Smooth muscle cell (in vitro differentiated cells): ENCODE measurements around the gene WWOX. TPM values are rescaled to one million over a fixed set of nuclear protein-coding genes. Genes with fewer than 3 reads are reported as not detected.

Experiments
- DNase-seq: peaks from one replicate; lab custom pipeline; 2025; ENCODE audit not compliant: unreplicated experiment; lab: John Stamatoyannopoulos, UW
- H2AFZ ChIP-seq: fragments of 200-600 bp; sonication (generic); 2 replicates; pipeline ENCODE4 v1.6.0; 2016; ENCODE audit warnings: antibody characterized with exemption, low read depth, mild to moderate bottlenecking
- H3F3A ChIP-seq: fragments of 200-600 bp; sonication (generic); 2 replicates; pipeline ENCODE4 v1.6.0; 2017; ENCODE audit warnings: antibody characterized with exemption, low read depth
- H3K27ac ChIP-seq: fragments of 200-600 bp; sonication (generic); 2 replicates; pipeline ENCODE4 v1.5.1; 2016; ENCODE audit warnings: low read depth, mild to moderate bottlenecking
- H3K27me3 ChIP-seq: fragments of 200-600 bp; sonication (generic); 2 replicates; pipeline ENCODE4 v1.6.1; 2016; ENCODE audit warnings: low read depth, mild to moderate bottlenecking
- H3K36me3 ChIP-seq: fragments of 200-600 bp; sonication (generic); 2 replicates; pipeline ENCODE4 v1.5.1; 2016; ENCODE audit warnings: low read depth
- H3K4me1 ChIP-seq: fragments of 200-600 bp; sonication (generic); 2 replicates; pipeline ENCODE4 v1.5.1; 2016; ENCODE audit warnings: low read depth
- H3K4me2 ChIP-seq: fragments of 200-600 bp; sonication (generic); 2 replicates; pipeline ENCODE4 v1.6.0; 2016; ENCODE audit warnings: mild to moderate bottlenecking
- H3K4me3 ChIP-seq: fragments of 200-600 bp; sonication (generic); 2 replicates; pipeline ENCODE4 v1.5.1; 2016; ENCODE audit warnings: mild to moderate bottlenecking
- H3K79me2 ChIP-seq: fragments of 200-600 bp; sonication (generic); 2 replicates; pipeline ENCODE4 v1.6.0; 2016; ENCODE audit warnings: low read depth, mild to moderate bottlenecking
- H3K9ac ChIP-seq: fragments of 200-600 bp; sonication (generic); 2 replicates; pipeline ENCODE4 v1.6.0; 2016; ENCODE audit warnings: low read depth
- H3K9me3 ChIP-seq: fragments of 200-600 bp; sonication (generic); replicated peaks from 2 replicates; pipeline ENCODE4 v1.5.1; 2016; ENCODE audit warnings: low read depth
- H4K20me1 ChIP-seq: fragments of 200-600 bp; sonication (generic); 2 replicates; pipeline ENCODE4 v1.6.0; 2016; ENCODE audit warnings: low read depth
- WGBS: methylation state at CpG from one replicate; pipeline ENCODE4 v1.1.7; 2016; ENCODE audit warnings: low lambda C conversion rate; 5-methylcytosine and 5-hydroxymethylcytosine counted together
- polyA plus RNA-seq: library from polyadenylated mRNA; unstranded; fragments of >200 nt; fragmentation: Nextera tagmentation; extraction: Ambion mirVana; gene quantifications from 2 replicates; pipeline ENCODE4 v1.2.1, GENCODE V29; 2016
- total RNA-seq: library from RNA; depleted of rRNA; stranded (reverse); fragments of >200 nt; gene quantifications from 2 replicates; pipeline ENCODE4 v1.2.3, GENCODE V29; 2014
- TF ChIP-seq, protein P1 (sequence below): fragments of 200-600 bp; sonication (generic); IDR thresholded peaks from 2 replicates; pipeline ENCODE4 v1.5.1; 2017; ENCODE audit warnings: borderline replicate concordance, mild to moderate bottlenecking, antibody characterized with exemption; ENCODE audit not compliant: insufficient read depth, poor library complexity, severe bottlenecking

The WWOX gene
- total and polyA plus RNA-seq, 2 experiments from 2014 or later = 7.5 to 14.0 TPM

DNA sequence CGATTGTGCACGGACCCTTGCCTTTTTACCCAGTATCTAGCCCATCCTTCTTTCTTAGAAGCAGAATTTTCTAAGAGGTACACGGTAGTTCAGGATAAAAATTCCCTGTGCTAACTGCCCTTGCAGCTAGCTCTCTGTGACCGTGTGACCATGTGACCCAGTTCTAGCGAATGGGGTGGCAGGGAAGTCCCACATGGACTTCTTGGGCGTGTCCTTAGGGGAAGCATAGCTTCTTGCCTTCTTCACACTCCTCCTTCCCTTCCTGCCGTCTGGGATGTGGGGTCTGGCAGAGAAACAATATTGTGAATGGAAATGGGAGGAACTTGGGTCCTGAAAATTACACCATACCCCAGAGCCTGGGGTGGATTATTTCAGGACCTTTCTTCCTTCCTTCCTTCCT lies 830.4 kb downstream of the WWOX start:
- H3K4me3 ChIP-seq = no peak overlapping the region
- no peaks in the 10 kb centered on the region for H3K36me3 ChIP-seq
- H3K27ac ChIP-seq = no peak overlapping the region
- WGBS = 91% methylated on average over 7 of the region's 7 CpGs
- no peaks in the 10 kb centered on the region for H3K4me1 ChIP-seq
- no peaks in the 10 kb centered on the region for H3F3A ChIP-seq
- H3K4me2 ChIP-seq = no peak overlapping the region
- H3K79me2 ChIP-seq = no peaks in the 10 kb centered on the region
- H3K9me3 ChIP-seq = no peaks in the 10 kb centered on the region
- H2AFZ ChIP-seq = no peak overlapping the region
- no peak overlapping the region for H3K9ac ChIP-seq
- no peaks in the 10 kb centered on the region for H3K27me3 ChIP-seq
- no peaks in the 10 kb centered on the region for H4K20me1 ChIP-seq
- DNase-seq = no peak
- TF ChIP-seq, protein P1, sequence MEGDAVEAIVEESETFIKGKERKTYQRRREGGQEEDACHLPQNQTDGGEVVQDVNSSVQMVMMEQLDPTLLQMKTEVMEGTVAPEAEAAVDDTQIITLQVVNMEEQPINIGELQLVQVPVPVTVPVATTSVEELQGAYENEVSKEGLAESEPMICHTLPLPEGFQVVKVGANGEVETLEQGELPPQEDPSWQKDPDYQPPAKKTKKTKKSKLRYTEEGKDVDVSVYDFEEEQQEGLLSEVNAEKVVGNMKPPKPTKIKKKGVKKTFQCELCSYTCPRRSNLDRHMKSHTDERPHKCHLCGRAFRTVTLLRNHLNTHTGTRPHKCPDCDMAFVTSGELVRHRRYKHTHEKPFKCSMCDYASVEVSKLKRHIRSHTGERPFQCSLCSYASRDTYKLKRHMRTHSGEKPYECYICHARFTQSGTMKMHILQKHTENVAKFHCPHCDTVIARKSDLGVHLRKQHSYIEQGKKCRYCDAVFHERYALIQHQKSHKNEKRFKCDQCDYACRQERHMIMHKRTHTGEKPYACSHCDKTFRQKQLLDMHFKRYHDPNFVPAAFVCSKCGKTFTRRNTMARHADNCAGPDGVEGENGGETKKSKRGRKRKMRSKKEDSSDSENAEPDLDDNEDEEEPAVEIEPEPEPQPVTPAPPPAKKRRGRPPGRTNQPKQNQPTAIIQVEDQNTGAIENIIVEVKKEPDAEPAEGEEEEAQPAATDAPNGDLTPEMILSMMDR = no peak

DNA sequence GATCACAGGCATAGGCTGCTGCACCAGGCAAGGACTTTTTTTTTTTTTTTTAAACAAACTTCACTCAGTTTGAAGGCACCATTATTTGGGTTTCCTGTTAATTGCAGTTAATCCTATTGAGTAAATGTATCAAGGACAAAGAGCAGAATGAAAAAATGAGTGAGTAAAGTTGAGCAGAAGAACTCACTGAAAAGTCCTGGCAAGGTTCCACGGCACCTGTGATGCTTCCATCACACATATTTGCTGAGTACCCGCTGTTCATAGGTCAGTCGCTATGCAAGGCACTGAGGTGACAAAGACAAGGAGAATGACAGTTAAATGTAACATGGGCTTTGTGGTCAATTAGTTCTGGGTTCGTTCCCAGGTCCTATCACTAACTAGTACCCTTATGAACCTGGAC lies 831.1 kb downstream of the WWOX start:
- TF ChIP-seq, protein P1 = no peak
- Histone ChIP-seq H3K4me2 (no peak overlapping the region), H3K27ac (no peak overlapping the region), H2AFZ (no peak overlapping the region), H3K27me3 (no peaks in the 10 kb centered on the region), H3K79me2 (no peaks in the 10 kb centered on the region), H3K9ac (no peak overlapping the region), H3K9me3 (no peaks in the 10 kb centered on the region), H4K20me1 (no peaks in the 10 kb centered on the region), H3K36me3 (no peaks in the 10 kb centered on the region), H3F3A (no peaks in the 10 kb centered on the region), H3K4me3 (no peak overlapping the region), H3K4me1 (no peaks in the 10 kb centered on the region)
- 90% methylated on average over 4 of the region's 4 CpGs for WGBS
- DNase-seq = no peak

DNA sequence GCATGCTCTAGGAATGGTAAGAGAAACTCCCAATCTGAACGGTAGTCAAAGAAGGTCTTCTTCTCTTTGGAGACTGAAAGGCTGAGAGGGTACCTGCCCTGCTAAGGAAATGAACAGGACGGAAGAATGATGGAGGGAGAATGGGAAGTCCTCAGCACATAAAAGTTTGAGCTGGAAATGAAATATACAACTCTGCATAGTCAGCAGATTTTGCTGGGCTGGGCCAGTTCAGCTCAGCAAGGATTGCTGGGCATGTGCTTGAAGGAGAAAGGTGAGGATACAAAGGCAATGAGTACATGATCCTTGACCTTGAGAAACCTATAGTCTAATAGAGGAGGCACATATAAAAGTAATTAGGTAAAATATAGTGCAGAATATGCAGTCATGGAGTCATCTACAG lies 831.8 kb downstream of the WWOX start:
- no peaks in the 10 kb centered on the region for H3F3A ChIP-seq
- whole genome bisulfite sequencing = 97% methylated on average over 2 of the region's 2 CpGs
- no peak overlapping the region for H3K27ac ChIP-seq
- no peaks in the 10 kb centered on the region for H3K79me2 ChIP-seq
- TF ChIP-seq, protein P1 = no peak
- no peak for DNase-seq
- no peaks in the 10 kb centered on the region for H3K9me3 ChIP-seq
- no peaks in the 10 kb centered on the region for H3K36me3 ChIP-seq
- H3K4me1 ChIP-seq = no peaks in the 10 kb centered on the region
- H2AFZ ChIP-seq = no peak overlapping the region
- H3K4me3 ChIP-seq = no peak overlapping the region
- no peaks in the 10 kb centered on the region for H4K20me1 ChIP-seq
- no peak overlapping the region for H3K9ac ChIP-seq
- no peaks in the 10 kb centered on the region for H3K27me3 ChIP-seq
- no peak overlapping the region for H3K4me2 ChIP-seq

DNA sequence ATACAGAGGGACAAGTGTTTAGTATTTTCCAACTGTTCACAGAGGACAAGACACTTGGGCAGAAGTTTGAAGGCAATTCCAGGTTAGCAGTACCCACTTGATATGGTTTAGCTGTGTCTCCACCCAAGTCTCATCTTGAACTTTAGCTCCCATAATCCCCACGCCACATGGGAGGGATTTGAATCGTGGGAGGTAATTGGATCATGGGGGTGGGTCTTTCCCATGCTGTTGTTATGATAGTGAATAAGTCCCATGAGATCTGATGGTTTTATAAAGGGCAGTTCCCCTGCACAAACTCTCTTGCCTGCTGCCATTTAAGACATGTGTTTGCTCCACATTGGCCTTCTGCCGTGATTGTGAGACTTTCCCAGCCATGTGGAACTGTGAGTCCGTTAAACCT lies 832.2 kb downstream of the WWOX start:
- Histone ChIP-seq H3K27ac (no peak overlapping the region), H3K4me1 (no peaks in the 10 kb centered on the region), H2AFZ (no peak overlapping the region), H3K36me3 (no peaks in the 10 kb centered on the region), H4K20me1 (no peaks in the 10 kb centered on the region), H3K9me3 (no peaks in the 10 kb centered on the region), H3K79me2 (no peaks in the 10 kb centered on the region), H3K4me3 (no peak overlapping the region), H3F3A (no peaks in the 10 kb centered on the region), H3K27me3 (no peaks in the 10 kb centered on the region), H3K4me2 (no peak overlapping the region), H3K9ac (no peak overlapping the region)
- no peak for DNase-seq
- 86% methylated on average over 4 of the region's 4 CpGs for WGBS
- TF ChIP-seq, protein P1 = no peak
